Endothelial cell of umbilical vein (primary cell): ENCODE results near the gene LCE2D.

ENCODE experiments used
- EZH2 ChIP-seq: IDR thresholded peaks from 2 replicates; pipeline ENCODE4 v1.6.1; 2012; ENCODE audit warnings: borderline replicate concordance, low read depth, mild to moderate bottlenecking, moderate library complexity, low read length, inconsistent platforms; ENCODE audit not compliant: severe bottlenecking
- POLR2AphosphoS5 ChIP-seq: IDR thresholded peaks from 2 replicates; pipeline ENCODE4 v1.6.1; 2012; ENCODE audit warnings: low read depth, mild to moderate bottlenecking, control low read depth, low read length, moderate library complexity; ENCODE audit not compliant: insufficient read depth

GRCh38 chr1:152699746-152700145 is 36.6 kb downstream of the LCE2D start:
- TF ChIP-seq EZH2, result no peak
- no peak for TF ChIP-seq POLR2AphosphoS5
